GM12873 (cell line): ENCODE data around the gene PSTPIP1.

Source experiments
- CTCF ChIP-seq: IDR thresholded peaks from 2 replicates; pipeline ENCODE4 v1.5.1; 2012; ENCODE audit warnings: low read depth, mild to moderate bottlenecking, moderate library complexity, low read length, control low read depth; ENCODE audit not compliant: insufficient read depth; ENCODE audit errors: missing control alignments

The PSTPIP1 gene

GRCh38 chr15:77076323-77076915, 81.5 kb downstream of the PSTPIP1 start:
- no peak for TF ChIP-seq CTCF

GRCh38 chr15:77081971-77082370, 87.0 kb downstream of the PSTPIP1 start:
- TF ChIP-seq CTCF = no peak

GRCh38 chr15:77083381-77084160, 88.6 kb downstream of the PSTPIP1 start:
- TF ChIP-seq CTCF = no peak

GRCh38 chr15:77084436-77084835, 89.5 kb downstream of the PSTPIP1 start:
- no peak for TF ChIP-seq CTCF

GRCh38 chr15:77085297-77085696, 90.4 kb downstream of the PSTPIP1 start:
- no peak for TF ChIP-seq CTCF
